PC-9 (cell line): Measurements from ENCODE around the gene LCK.

ENCODE experiments used
- EZH2 ChIP-seq: fragments of 200-600 bp; sonication (generic); IDR thresholded peaks from 2 replicates; pipeline ENCODE4 v1.8.0; 2017; ENCODE audit warnings: antibody characterized with exemption, low read depth
- TF ChIP-seq, protein P1 (sequence below): fragments of 200-600 bp; sonication (generic); conservative IDR thresholded peaks from 2 replicates; pipeline ENCODE4 v1.6.1; 2017; ENCODE audit warnings: mixed run types, antibody characterized with exemption, mild to moderate bottlenecking, moderate library complexity

DNA sequence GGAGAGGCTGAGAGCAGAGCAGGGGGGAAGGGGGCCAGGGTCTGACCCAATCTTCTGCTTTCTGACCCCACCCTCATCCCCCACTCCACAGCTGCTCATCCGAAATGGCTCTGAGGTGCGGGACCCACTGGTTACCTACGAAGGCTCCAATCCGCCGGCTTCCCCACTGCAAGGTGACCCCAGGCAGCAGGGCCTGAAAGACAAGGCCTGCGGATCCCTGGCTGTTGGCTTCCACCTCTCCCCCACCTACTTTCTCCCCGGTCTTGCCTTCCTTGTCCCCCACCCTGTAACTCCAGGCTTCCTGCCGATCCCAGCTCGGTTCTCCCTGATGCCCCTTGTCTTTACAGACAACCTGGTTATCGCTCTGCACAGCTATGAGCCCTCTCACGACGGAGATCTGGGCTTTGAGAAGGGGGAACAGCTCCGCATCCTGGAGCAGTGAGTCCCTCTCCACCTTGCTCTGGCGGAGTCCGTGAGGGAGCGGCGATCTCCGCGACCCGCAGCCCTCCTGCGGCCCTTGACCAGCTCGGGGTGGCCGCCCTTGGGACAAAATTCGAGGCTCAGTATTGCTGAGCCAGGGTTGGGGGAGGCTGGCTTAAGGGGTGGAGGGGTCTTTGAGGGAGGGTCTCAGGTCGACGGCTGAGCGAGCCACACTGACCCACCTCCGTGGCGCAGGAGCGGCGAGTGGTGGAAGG, 23.7 kb downstream of the LCK start:
- TF ChIP-seq, protein P1, sequence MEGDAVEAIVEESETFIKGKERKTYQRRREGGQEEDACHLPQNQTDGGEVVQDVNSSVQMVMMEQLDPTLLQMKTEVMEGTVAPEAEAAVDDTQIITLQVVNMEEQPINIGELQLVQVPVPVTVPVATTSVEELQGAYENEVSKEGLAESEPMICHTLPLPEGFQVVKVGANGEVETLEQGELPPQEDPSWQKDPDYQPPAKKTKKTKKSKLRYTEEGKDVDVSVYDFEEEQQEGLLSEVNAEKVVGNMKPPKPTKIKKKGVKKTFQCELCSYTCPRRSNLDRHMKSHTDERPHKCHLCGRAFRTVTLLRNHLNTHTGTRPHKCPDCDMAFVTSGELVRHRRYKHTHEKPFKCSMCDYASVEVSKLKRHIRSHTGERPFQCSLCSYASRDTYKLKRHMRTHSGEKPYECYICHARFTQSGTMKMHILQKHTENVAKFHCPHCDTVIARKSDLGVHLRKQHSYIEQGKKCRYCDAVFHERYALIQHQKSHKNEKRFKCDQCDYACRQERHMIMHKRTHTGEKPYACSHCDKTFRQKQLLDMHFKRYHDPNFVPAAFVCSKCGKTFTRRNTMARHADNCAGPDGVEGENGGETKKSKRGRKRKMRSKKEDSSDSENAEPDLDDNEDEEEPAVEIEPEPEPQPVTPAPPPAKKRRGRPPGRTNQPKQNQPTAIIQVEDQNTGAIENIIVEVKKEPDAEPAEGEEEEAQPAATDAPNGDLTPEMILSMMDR = no peak
- TF ChIP-seq EZH2 = no peak
